ENCODE results near the gene ZNF680.

ZNF680 gene

DNA sequence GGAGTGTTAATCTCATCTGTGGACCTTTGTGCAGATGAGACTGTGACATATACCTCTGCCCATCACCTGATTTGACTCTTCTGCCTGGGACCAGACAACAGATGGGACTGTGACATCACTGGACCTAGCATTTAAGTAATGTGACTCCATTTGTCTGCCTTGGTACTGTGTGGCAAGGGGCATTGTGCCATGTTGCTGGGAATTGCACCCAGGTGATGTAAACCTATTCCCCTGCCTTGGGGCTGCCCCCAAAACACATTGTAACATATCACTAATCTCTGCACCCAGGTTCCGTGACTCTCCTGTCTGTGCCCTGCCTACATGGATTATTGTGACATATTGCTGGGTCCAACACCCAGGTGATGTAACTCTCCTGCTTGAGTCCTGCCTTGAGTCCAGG lies 40.4 kb upstream of the ZNF680 start:
- DNase-seq (ENCODE audit: low read depth in 1 of 2, low spot score in 1 of 2), result no peak
- H3K27ac ChIP-seq (replicated peaks), result no peak overlapping the region
- no peaks in the 10 kb centered on the region for H3K27me3 ChIP-seq (ENCODE audit: insufficient read depth, poor library complexity, severe bottlenecking)
- no peak overlapping the region for H3K4me3 ChIP-seq (replicated peaks; ENCODE audit: insufficient read depth, low read length)
- TF ChIP-seq, protein P1, sequence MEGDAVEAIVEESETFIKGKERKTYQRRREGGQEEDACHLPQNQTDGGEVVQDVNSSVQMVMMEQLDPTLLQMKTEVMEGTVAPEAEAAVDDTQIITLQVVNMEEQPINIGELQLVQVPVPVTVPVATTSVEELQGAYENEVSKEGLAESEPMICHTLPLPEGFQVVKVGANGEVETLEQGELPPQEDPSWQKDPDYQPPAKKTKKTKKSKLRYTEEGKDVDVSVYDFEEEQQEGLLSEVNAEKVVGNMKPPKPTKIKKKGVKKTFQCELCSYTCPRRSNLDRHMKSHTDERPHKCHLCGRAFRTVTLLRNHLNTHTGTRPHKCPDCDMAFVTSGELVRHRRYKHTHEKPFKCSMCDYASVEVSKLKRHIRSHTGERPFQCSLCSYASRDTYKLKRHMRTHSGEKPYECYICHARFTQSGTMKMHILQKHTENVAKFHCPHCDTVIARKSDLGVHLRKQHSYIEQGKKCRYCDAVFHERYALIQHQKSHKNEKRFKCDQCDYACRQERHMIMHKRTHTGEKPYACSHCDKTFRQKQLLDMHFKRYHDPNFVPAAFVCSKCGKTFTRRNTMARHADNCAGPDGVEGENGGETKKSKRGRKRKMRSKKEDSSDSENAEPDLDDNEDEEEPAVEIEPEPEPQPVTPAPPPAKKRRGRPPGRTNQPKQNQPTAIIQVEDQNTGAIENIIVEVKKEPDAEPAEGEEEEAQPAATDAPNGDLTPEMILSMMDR (IDR thresholded peaks at IDR 0.05; ENCODE audit: insufficient read depth, low read length), result no peak
- TF ChIP-seq POLR2AphosphoS5 (IDR thresholded peaks at IDR 0.05; ENCODE audit: low read depth), result no peak
- TF ChIP-seq GABPA (IDR thresholded peaks at IDR 0.05; ENCODE audit: low read depth), result no peak
- TF ChIP-seq, protein P2, sequence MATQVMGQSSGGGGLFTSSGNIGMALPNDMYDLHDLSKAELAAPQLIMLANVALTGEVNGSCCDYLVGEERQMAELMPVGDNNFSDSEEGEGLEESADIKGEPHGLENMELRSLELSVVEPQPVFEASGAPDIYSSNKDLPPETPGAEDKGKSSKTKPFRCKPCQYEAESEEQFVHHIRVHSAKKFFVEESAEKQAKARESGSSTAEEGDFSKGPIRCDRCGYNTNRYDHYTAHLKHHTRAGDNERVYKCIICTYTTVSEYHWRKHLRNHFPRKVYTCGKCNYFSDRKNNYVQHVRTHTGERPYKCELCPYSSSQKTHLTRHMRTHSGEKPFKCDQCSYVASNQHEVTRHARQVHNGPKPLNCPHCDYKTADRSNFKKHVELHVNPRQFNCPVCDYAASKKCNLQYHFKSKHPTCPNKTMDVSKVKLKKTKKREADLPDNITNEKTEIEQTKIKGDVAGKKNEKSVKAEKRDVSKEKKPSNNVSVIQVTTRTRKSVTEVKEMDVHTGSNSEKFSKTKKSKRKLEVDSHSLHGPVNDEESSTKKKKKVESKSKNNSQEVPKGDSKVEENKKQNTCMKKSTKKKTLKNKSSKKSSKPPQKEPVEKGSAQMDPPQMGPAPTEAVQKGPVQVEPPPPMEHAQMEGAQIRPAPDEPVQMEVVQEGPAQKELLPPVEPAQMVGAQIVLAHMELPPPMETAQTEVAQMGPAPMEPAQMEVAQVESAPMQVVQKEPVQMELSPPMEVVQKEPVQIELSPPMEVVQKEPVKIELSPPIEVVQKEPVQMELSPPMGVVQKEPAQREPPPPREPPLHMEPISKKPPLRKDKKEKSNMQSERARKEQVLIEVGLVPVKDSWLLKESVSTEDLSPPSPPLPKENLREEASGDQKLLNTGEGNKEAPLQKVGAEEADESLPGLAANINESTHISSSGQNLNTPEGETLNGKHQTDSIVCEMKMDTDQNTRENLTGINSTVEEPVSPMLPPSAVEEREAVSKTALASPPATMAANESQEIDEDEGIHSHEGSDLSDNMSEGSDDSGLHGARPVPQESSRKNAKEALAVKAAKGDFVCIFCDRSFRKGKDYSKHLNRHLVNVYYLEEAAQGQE (IDR thresholded peaks at IDR 0.05; ENCODE audit: insufficient replicate concordance, low read depth), result no peak
- no peak for TF ChIP-seq SPI1 (IDR thresholded peaks at IDR 0.05; ENCODE audit: borderline replicate concordance, low read depth)

DNA sequence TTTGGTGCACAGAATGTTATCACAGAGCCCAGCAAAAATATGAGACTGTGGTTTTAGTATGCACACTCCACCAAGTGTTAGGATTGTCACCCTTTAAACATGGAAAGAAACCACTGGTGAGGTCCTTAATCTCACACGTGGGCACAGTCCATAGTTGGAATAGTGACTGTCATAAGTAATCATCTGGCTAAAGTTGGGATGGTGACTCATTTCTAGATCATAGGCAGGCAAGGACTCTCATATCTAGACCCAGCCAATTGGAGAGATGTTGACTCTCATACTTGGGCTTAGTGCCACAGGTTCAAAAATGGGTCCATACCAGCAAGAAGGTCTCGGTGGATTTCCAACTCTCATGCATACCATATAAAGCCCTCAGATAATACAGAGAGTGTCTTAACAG lies 39.6 kb upstream of the ZNF680 start:
- Histone ChIP-seq H3K27ac (replicated peaks) (no peak overlapping the region), H3K4me3 (replicated peaks; ENCODE audit: insufficient read depth, low read length) (no peak overlapping the region), H3K27me3 (ENCODE audit: insufficient read depth, poor library complexity, severe bottlenecking) (no peaks in the 10 kb centered on the region)
- TF ChIP-seq SPI1 (IDR thresholded peaks at IDR 0.05; ENCODE audit: borderline replicate concordance, low read depth) (no peak), GABPA (IDR thresholded peaks at IDR 0.05; ENCODE audit: low read depth) (no peak), POLR2AphosphoS5 (IDR thresholded peaks at IDR 0.05; ENCODE audit: low read depth) (no peak)
- TF ChIP-seq, protein P1 (IDR thresholded peaks at IDR 0.05; ENCODE audit: insufficient read depth, low read length), result no peak
- TF ChIP-seq, protein P2 (IDR thresholded peaks at IDR 0.05; ENCODE audit: insufficient replicate concordance, low read depth), result no peak
- DNase-seq (ENCODE audit: low read depth in 1 of 2, low spot score in 1 of 2), result no peak

DNA sequence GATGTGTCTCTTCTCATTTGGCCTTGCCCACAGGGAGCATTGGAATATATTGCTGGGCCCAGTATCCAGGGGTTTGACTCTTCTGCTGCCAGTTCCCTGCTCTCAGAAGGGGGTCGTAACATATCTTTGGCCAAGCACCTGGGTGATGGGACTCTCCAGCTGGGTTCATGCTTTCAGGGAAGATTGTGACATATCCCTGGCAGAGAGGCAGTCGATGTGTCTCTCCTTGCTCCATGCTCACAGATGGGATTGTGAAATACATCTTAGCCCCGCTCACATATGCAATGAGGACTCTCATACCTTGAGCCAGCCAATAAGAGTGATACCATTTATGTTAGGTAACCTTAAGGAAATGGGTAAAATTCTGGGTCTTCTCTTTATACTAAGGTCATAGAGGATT lies 39.2 kb upstream of the ZNF680 start:
- DNase-seq (ENCODE audit: low read depth in 1 of 2, low spot score in 1 of 2), result no peak
- TF ChIP-seq SPI1 (IDR thresholded peaks at IDR 0.05; ENCODE audit: borderline replicate concordance, low read depth), result no peak
- no peak for TF ChIP-seq POLR2AphosphoS5 (IDR thresholded peaks at IDR 0.05; ENCODE audit: low read depth)
- TF ChIP-seq, protein P2 (IDR thresholded peaks at IDR 0.05; ENCODE audit: insufficient replicate concordance, low read depth), result no peak
- TF ChIP-seq, protein P1 (IDR thresholded peaks at IDR 0.05; ENCODE audit: insufficient read depth, low read length), result no peak
- TF ChIP-seq GABPA (IDR thresholded peaks at IDR 0.05; ENCODE audit: low read depth), result no peak
- Histone ChIP-seq H3K27ac (replicated peaks) (no peak overlapping the region), H3K4me3 (replicated peaks; ENCODE audit: insufficient read depth, low read length) (no peak overlapping the region), H3K27me3 (ENCODE audit: insufficient read depth, poor library complexity, severe bottlenecking) (no peaks in the 10 kb centered on the region)
